Kidney (tissue), 14 donors: Measurements from ENCODE around the gene HTRA3. TPM values are rescaled to one million over a fixed set of nuclear protein-coding genes. Genes with fewer than 3 reads are reported as not detected.

Source experiments
- DNase-seq, 5 donors: peaks; one replicate each; pipeline ENCODE4 v3.0.0-alpha.2; 2013 to 2020
- FAIRE-seq: peaks from 2 replicates; lab custom pipeline; 2012; peaks lifted over from hg19 to GRCh38; lab: Jason Lieb, UNC
- H3K27ac ChIP-seq, 2 donors: one replicate each; pipeline ENCODE4 v1.7.0; 2013; ENCODE audit warnings: low read depth in 2 of 2, low read length in 2 of 2, inconsistent platforms in 1 of 2
- H3K27me3 ChIP-seq: one replicate; pipeline ENCODE4 v1.7.1; 2013; ENCODE audit warnings: low read length, inconsistent platforms; ENCODE audit not compliant: control insufficient read depth, insufficient read depth
- H3K36me3 ChIP-seq, 3 donors: one replicate each; pipeline versions ENCODE4 v1.7.0 to v1.7.1; 2013; ENCODE audit warnings: low read length in 3 of 3, control low read depth in 1 of 3, inconsistent platforms in 1 of 3; ENCODE audit not compliant: insufficient read depth in 3 of 3, control insufficient read depth in 2 of 3
- H3K4me1 ChIP-seq, 3 donors: one replicate each; pipeline versions ENCODE4 v1.7.0 to v1.7.1; 2013; ENCODE audit warnings: low read length in 3 of 3, inconsistent platforms in 1 of 3, low read depth in 1 of 3; ENCODE audit not compliant: control insufficient read depth in 2 of 3, insufficient read depth in 2 of 3
- H3K4me3 ChIP-seq, 3 donors: one replicate each; pipeline versions ENCODE4 v1.7.0 to v1.8.1; 2013; ENCODE audit warnings: low read length in 3 of 3, control low read depth in 1 of 3, inconsistent platforms in 1 of 3
- H3K9ac ChIP-seq, 3 donors: one replicate each; pipeline versions ENCODE4 v1.7.0 to v1.7.1; 2013; ENCODE audit warnings: low read length in 3 of 3, control low read depth in 1 of 3, inconsistent platforms in 1 of 3
- H3K9me3 ChIP-seq, 3 donors: one replicate each; pipeline versions ENCODE4 v1.7.0 to v1.7.1; 2013; ENCODE audit warnings: low read length in 3 of 3, control low read depth in 1 of 3, inconsistent platforms in 1 of 3; ENCODE audit not compliant: control insufficient read depth in 2 of 3, insufficient read depth in 1 of 3
- CTCF ChIP-seq: IDR thresholded peaks from 3 replicates; pipeline ENCODE4 v1.5.1; 2012; ENCODE audit warnings: mild to moderate bottlenecking, moderate library complexity, borderline replicate concordance; ENCODE audit not compliant: insufficient read depth; ENCODE audit errors: extremely low read depth
- intact Hi-C: fragments of 100-400 bp; cut with DNase I; formaldehyde crosslinking; loops from one replicate; pipeline ENCODE4 v1.11.1; 2022
- polyA plus RNA-seq: library from polyadenylated mRNA; stranded (reverse); fragments of 350-450 nt; fragmentation: Illumina TruSeq; extraction: RNeasy Lipid Tissue Mini Kit (QIAGEN cat#74804); gene quantifications from one replicate; pipeline ENCODE4 v1.2.3, GENCODE V29; 2014; ENCODE audit warnings: low read depth, low replicate concordance; ENCODE audit not compliant: insufficient read depth
- total RNA-seq: library from RNA; stranded (reverse); fragmentation: NEBNext Ultra II Directional; extraction: Animal tissue kit (Norgen Biotek cat#: 25700); gene quantifications from one replicate; pipeline ENCODE4 v1.2.1, GENCODE V29; 2021
- donor health status: control.
- donor health status: control.
- donor health status: control.
- donor health status: control.
- donor health status: control.
- donor health status: DM: yes; HTN: yes; CAD: no.
- donor health status: Normal renal cell carcinoma (clear cell type).

The HTRA3 gene
- total and polyA plus RNA-seq, 2 donors from 2014 or later: 1.7 to 6.5 TPM

GRCh38 chr4:8290701-8290970 is 21.1 kb downstream of the HTRA3 start:
- Histone ChIP-seq H3K4me1 (no peaks in the 10 kb centered on the region), H3K36me3 (no peaks in the 10 kb centered on the region), H3K9ac (no peak overlapping the region), H3K9me3 (no peaks in the 10 kb centered on the region), H3K4me3 (no peak overlapping the region), H3K27me3 (no peaks in the 10 kb centered on the region), H3K27ac (no peak overlapping the region)
- intact Hi-C loops: no loop called here
- peak in 2 of 5 donors; percentile 14 to 15 for DNase-seq
- TF ChIP-seq CTCF: no peak
- FAIRE-seq: no peak

- no peak for FAIRE-seq
Observed at GRCh38 chr4:8291036-8291682, 21.6 kb downstream of the HTRA3 start.

GRCh38 chr4:8291701-8292477 is 22.3 kb downstream of the HTRA3 start:
- FAIRE-seq (no peak), DNase-seq (peak in 2 of 5 donors; percentile 19 to 47)
- Histone ChIP-seq H3K27ac (no peak overlapping the region), H3K4me1 (no peaks in the 10 kb centered on the region), H3K4me3 (no peak overlapping the region), H3K9me3 (no peaks in the 10 kb centered on the region), H3K36me3 (no peaks in the 10 kb centered on the region), H3K9ac (no peak overlapping the region), H3K27me3 (no peaks in the 10 kb centered on the region)
- intact Hi-C loops: no loop called here
- TF ChIP-seq CTCF: no peak

More at GRCh38 chr4:8291036-8291682, 21.6 kb downstream of the HTRA3 start:
- Histone ChIP-seq H3K9me3 (no peaks in the 10 kb centered on the region), H3K9ac (no peak overlapping the region), H3K4me1 (no peaks in the 10 kb centered on the region), H3K4me3 (no peak overlapping the region), H3K36me3 (no peaks in the 10 kb centered on the region), H3K27ac (no peak overlapping the region), H3K27me3 (no peaks in the 10 kb centered on the region)
- DNase-seq: peak in 2 of 5 donors; percentile 18 to 61
- no peak for TF ChIP-seq CTCF
- intact Hi-C loops: no loop called here
